ENCODE results near the gene DPP6.

Gene DPP6

GRCh38 chr7:154304740-154305700 is 252.8 kb downstream of the DPP6 start:
- Histone ChIP-seq H3K27ac (no peak overlapping the region), H3K4me3 (ENCODE audit: low read depth, low read length) (no peak overlapping the region), H3K36me3 (replicated peaks) (no peaks in the 10 kb centered on the region), H3K27me3 (replicated peaks) (no peaks in the 10 kb centered on the region)
- no peak for TF ChIP-seq CTCF (IDR thresholded peaks at IDR 0.05; ENCODE audit: low read depth, low read length, missing control alignments)
- in situ Hi-C loops (cut with HindIII; ENCODE audit: low pct_ligation_motif_present, low sequenced_read_pairs), result no loop called here
- DNase-seq, result no peak

GRCh38 chr7:154306036-154306435 is 253.8 kb downstream of the DPP6 start:
- TF ChIP-seq CTCF (IDR thresholded peaks at IDR 0.05; ENCODE audit: low read depth, low read length, missing control alignments), result no peak
- in situ Hi-C loops (cut with HindIII; ENCODE audit: low pct_ligation_motif_present, low sequenced_read_pairs), result no loop called here
- Histone ChIP-seq H3K4me3 (ENCODE audit: low read depth, low read length) (no peak overlapping the region), H3K27ac (no peak overlapping the region), H3K36me3 (replicated peaks) (no peaks in the 10 kb centered on the region), H3K27me3 (replicated peaks) (no peaks in the 10 kb centered on the region)
- no peak for DNase-seq

GRCh38 chr7:154308928-154309327 is 256.7 kb downstream of the DPP6 start:
- in situ Hi-C loops (cut with HindIII; ENCODE audit: low pct_ligation_motif_present, low sequenced_read_pairs), result no loop called here
- H3K27me3 ChIP-seq (replicated peaks), result no peaks in the 10 kb centered on the region
- no peak for DNase-seq
- H3K4me3 ChIP-seq (ENCODE audit: low read depth, low read length), result no peak overlapping the region
- H3K36me3 ChIP-seq (replicated peaks), result no peaks in the 10 kb centered on the region
- TF ChIP-seq CTCF (IDR thresholded peaks at IDR 0.05; ENCODE audit: low read depth, low read length, missing control alignments), result no peak
- H3K27ac ChIP-seq, result no peak overlapping the region

- H3K36me3 ChIP-seq (replicated peaks), result no peaks in the 10 kb centered on the region
- no peak overlapping the region for H3K27ac ChIP-seq
- no peak for TF ChIP-seq CTCF (IDR thresholded peaks at IDR 0.05; ENCODE audit: low read depth, low read length, missing control alignments)
- no peak overlapping the region for H3K4me3 ChIP-seq (ENCODE audit: low read depth, low read length)
- H3K27me3 ChIP-seq (replicated peaks), result no peaks in the 10 kb centered on the region
- in situ Hi-C loops (cut with HindIII; ENCODE audit: low pct_ligation_motif_present, low sequenced_read_pairs), result no loop called here
- no peak for DNase-seq
Measured at GRCh38 chr7:154310114-154310513, 257.9 kb downstream of the DPP6 start.

GRCh38 chr7:154324196-154324595 is 272.0 kb downstream of the DPP6 start:
- no peak for DNase-seq
- no peak overlapping the region for H3K27ac ChIP-seq
- in situ Hi-C loops (cut with HindIII; ENCODE audit: low pct_ligation_motif_present, low sequenced_read_pairs), result no loop called here
- H3K27me3 ChIP-seq (replicated peaks), result no peaks in the 10 kb centered on the region
- no peak for TF ChIP-seq CTCF (IDR thresholded peaks at IDR 0.05; ENCODE audit: low read depth, low read length, missing control alignments)
- H3K36me3 ChIP-seq (replicated peaks), result no peaks in the 10 kb centered on the region
- H3K4me3 ChIP-seq (ENCODE audit: low read depth, low read length), result no peak overlapping the region

Measured in brain microvascular endothelial cell (primary cell).